HepG2 (cell line): ENCODE data around the gene EIF4G3. TPM values are rescaled to one million over a fixed set of nuclear protein-coding genes. Genes with fewer than 3 reads are reported as not detected.

Source experiments
- ATAC-seq: fragments of 200-7000 bp; cut with Tn5 transposase; 3 replicates; pipeline ENCODE4 v1.9.1; 2020; ENCODE audit warnings: mild to moderate bottlenecking, moderate library complexity
- BruUV-seq: library from RNA; stranded (reverse); fragments of 400-500 nt; replicated peaks from 2 replicates; lab custom pipeline; 2021; lab: Mats Ljungman, UMichigan
- CTCF ChIA-PET: fragments of 300-600 bp; formaldehyde crosslinking; extraction: SDS; loops from one replicate; lab custom pipeline; 2021; ENCODE audit warnings: low total read pairs, inconsistent platforms, low intra/inter-chr PET ratio; lab: Yijun Ruan, JAX
- POLR2A ChIA-PET: fragments of 350-600 bp; sonication (Branson Sonifier 250); formaldehyde crosslinking; loops from one replicate; lab custom pipeline; 2020; ENCODE audit warnings: antibody characterized with exemption, inconsistent platforms; lab: Yijun Ruan, JAX
- DNase-seq: peaks from one replicate; pipeline ENCODE4 v3.0.0-alpha.2; 2015; ENCODE audit warnings: low spot score
- FAIRE-seq: peaks from 3 replicates; lab custom pipeline; 2011; peaks lifted over from hg19 to GRCh38; lab: Jason Lieb, UNC
- H2AFZ ChIP-seq: one replicate; pipeline ENCODE4 v1.6.1; 2011; ENCODE audit warnings: low read length, inconsistent platforms
- H3K27ac ChIP-seq: fragments of 300-600 bp; 3 replicates; pipeline ENCODE4 v1.8.0; 2011; ENCODE audit warnings: mixed run types, mild to moderate bottlenecking, mixed read lengths, low read length, inconsistent platforms; ENCODE audit not compliant: insufficient read depth; ENCODE audit errors: extremely low read length
- H3K27me3 ChIP-seq, 2 experiments: fragments of 200-600 bp in 1 of 2; 2 replicates in 1 of 2; 3 replicates in 1 of 2; pipeline versions ENCODE4 v1.6.0 to v1.8.0; 2011; ENCODE audit warnings: low read length in 2 of 2, mild to moderate bottlenecking in 2 of 2, moderate library complexity in 2 of 2, inconsistent platforms in 1 of 2; ENCODE audit not compliant: insufficient read depth in 2 of 2, control insufficient read depth in 1 of 2
- H3K36me3 ChIP-seq, 2 experiments: fragments of 200-600 bp in 1 of 2; replicated peaks in 1 of 2; 2 replicates in 1 of 2; 3 replicates in 1 of 2; pipeline versions ENCODE4 v1.5.1 to v1.8.0; 2011; ENCODE audit warnings: low read length in 2 of 2, inconsistent platforms in 1 of 2; ENCODE audit not compliant: insufficient read depth in 2 of 2, control insufficient read depth in 1 of 2
- H3K4me1 ChIP-seq: 2 replicates; pipeline ENCODE4 v1.5.1; 2012; ENCODE audit warnings: low read length, inconsistent platforms; ENCODE audit not compliant: insufficient read depth
- H3K4me2 ChIP-seq: 2 replicates; pipeline ENCODE4 v1.6.0; 2011; ENCODE audit warnings: low read depth, low read length, inconsistent platforms
- H3K4me3 ChIP-seq, 3 experiments: fragments of 200-600 bp in 1 of 3; sonication (generic), shearing (Covaris generic) in 1 of 3; replicated peaks in 1 of 3; 2 replicates each; pipeline ENCODE4 v1.5.1; 2011 to 2016; ENCODE audit warnings: low read length in 3 of 3, inconsistent platforms in 2 of 3, low read depth in 2 of 3, mild to moderate bottlenecking in 2 of 3, control low read depth in 1 of 3, mixed read lengths in 1 of 3; ENCODE audit not compliant: insufficient read depth in 1 of 3
- H3K79me2 ChIP-seq: one replicate; pipeline ENCODE4 v1.6.1; 2011; ENCODE audit warnings: low read length, inconsistent platforms; ENCODE audit not compliant: insufficient read depth
- H3K9ac ChIP-seq: 2 replicates; pipeline ENCODE4 v1.6.0; 2011; ENCODE audit warnings: mild to moderate bottlenecking, low read depth, low read length, inconsistent platforms; ENCODE audit not compliant: insufficient read depth
- H3K9me3 ChIP-seq: 2 replicates; pipeline ENCODE4 v1.5.1; 2012; ENCODE audit warnings: mild to moderate bottlenecking, low read length
- H4K20me1 ChIP-seq: 2 replicates; pipeline ENCODE4 v1.6.0; 2011; ENCODE audit warnings: inconsistent platforms, mild to moderate bottlenecking, low read length, moderate library complexity; ENCODE audit not compliant: insufficient read depth
- CBX5 ChIP-seq: sonication (generic); formaldehyde crosslinking; IDR thresholded peaks from 2 replicates; pipeline ENCODE4 v1.4.0; 2020; ENCODE audit warnings: missing genetic modification reagents, borderline replicate concordance
- CEBPB ChIP-seq: IDR thresholded peaks from 2 replicates; pipeline ENCODE4 v1.6.1; 2011; ENCODE audit warnings: low read depth, low read length, improper control_type of control experiment, borderline replicate concordance
- CEBPG ChIP-seq: IDR thresholded peaks from 2 replicates; pipeline ENCODE4 v1.6.1; 2016
- E2F5 ChIP-seq: sonication (generic); formaldehyde crosslinking; conservative IDR thresholded peaks from 2 replicates; pipeline ENCODE4 v1.4.0; 2020; ENCODE audit warnings: missing genetic modification reagents
- FOXP1 ChIP-seq, 2 experiments: fragments of 450-650 bp in 1 of 2; IDR thresholded peaks; 2 replicates each; pipeline ENCODE4 v1.6.1; 2017 to 2018; ENCODE audit warnings: antibody characterized with exemption in 1 of 2
- ISX ChIP-seq: sonication (generic); formaldehyde crosslinking; conservative IDR thresholded peaks from 2 replicates; pipeline ENCODE4 v1.5.0; 2020; ENCODE audit warnings: missing genetic modification reagents
- JUN ChIP-seq: sonication (generic); formaldehyde crosslinking; IDR thresholded peaks from 2 replicates; pipeline ENCODE4 v1.4.0; 2020; ENCODE audit warnings: mild to moderate bottlenecking, missing genetic modification reagents
- LCORL ChIP-seq, 2 experiments: fragments of 450-650 bp in 1 of 2; sonication (generic) in 1 of 2; formaldehyde crosslinking in 1 of 2; IDR thresholded peaks; 2 replicates each; pipeline versions ENCODE4 v1.5.0 to v1.6.1; 2017 to 2020; ENCODE audit warnings: antibody characterized with exemption in 1 of 2, missing genetic modification reagents in 1 of 2
- PHF5A ChIP-seq: IDR thresholded peaks from one replicate; pipeline ENCODE4 v1.6.1; 2018; ENCODE audit warnings: low read depth, missing genetic modification reagents; ENCODE audit not compliant: unreplicated experiment
- ZBTB1 ChIP-seq: sonication (generic); formaldehyde crosslinking; IDR thresholded peaks from 2 replicates; pipeline ENCODE4 v1.4.0; 2020; ENCODE audit warnings: missing genetic modification reagents, borderline replicate concordance
- ZFP91 ChIP-seq: sonication (generic); formaldehyde crosslinking; IDR thresholded peaks from 2 replicates; pipeline ENCODE4 v1.9.0; 2022; ENCODE audit warnings: missing genetic modification reagents, mild to moderate bottlenecking, borderline replicate concordance
- ZNF20 ChIP-seq: sonication (generic); formaldehyde crosslinking; IDR thresholded peaks from 2 replicates; pipeline ENCODE4 v1.4.0; 2020; ENCODE audit warnings: mild to moderate bottlenecking, moderate library complexity, missing genetic modification reagents
- ZNF446 ChIP-seq: sonication (generic); formaldehyde crosslinking; IDR thresholded peaks from 2 replicates; pipeline ENCODE4 v1.5.0; 2020; ENCODE audit warnings: mild to moderate bottlenecking, missing genetic modification reagents
- ZNF543 ChIP-seq: sonication (generic); formaldehyde crosslinking; IDR thresholded peaks from 2 replicates; pipeline ENCODE4 v1.4.0; 2020; ENCODE audit warnings: mild to moderate bottlenecking, missing genetic modification reagents
- WGBS: methylation state at CpG from one replicate; pipeline ENCODE4 v1.1.6; 2017; ENCODE audit warnings: low lambda C conversion rate; 5-methylcytosine and 5-hydroxymethylcytosine counted together
- in situ Hi-C: cut with HindIII; loops from 2 replicates; pipeline ENCODE4 v1.10.0; 2017; ENCODE audit warnings: low pct_unique_long_range_greater_than_20kb; ENCODE audit not compliant: extremely low pct_ligation_motif_present
- intact Hi-C: fragments of 100-400 bp; cut with micrococcal nuclease; formaldehyde crosslinking; loops from one replicate; pipeline ENCODE4 v1.10.0; 2022; ENCODE audit not compliant: unreplicated experiment
- polyA plus RNA-seq, 8 experiments: library from polyadenylated mRNA; depleted of rRNA in 3 of 8; stranded (reverse) in 7 of 8; unstranded in 1 of 8; fragments of >200 nt; fragmentation: Illumina TruSeq in 4 of 8; extraction: Trizol in 4 of 8; gene quantifications; 2 replicates each; pipeline versions ENCODE4 v1.2.1 to v1.2.3, GENCODE V29; 2011 to 2016; ENCODE audit warnings: low read depth in 4 of 8, missing spikeins in 1 of 8, mixed read lengths in 1 of 8; ENCODE audit not compliant: insufficient read depth in 1 of 8
- total RNA-seq, 5 experiments: library from RNA; depleted of rRNA; stranded (reverse); fragments of >200 nt; fragmentation: Illumina TruSeq; extraction: Trizol; gene quantifications; 2 replicates each; pipeline ENCODE4 v1.2.3, GENCODE V29; 2016; ENCODE audit warnings: low read depth in 1 of 5

EIF4G3 gene
- total and polyA plus RNA-seq, 2 of the 13 experiments (the other 11 are each of a cell fraction or from before 2014, with no cell fraction given) = 22.2 to 27.6 TPM

GRCh38 chr1:20958430-20958829 lies 218.3 kb downstream of the EIF4G3 start (continued):
- TF ChIP-seq ISX (CRISPR knock-in tag) = no peak

- H3K9ac ChIP-seq = no peak overlapping the region
- POLR2A ChIA-PET = no interaction called here
- BruUV-seq = no TSS peak
- WGBS = 100% methylated on average over 1 of the region's 1 CpG
- ATAC-seq (no peak), DNase-seq (no peak)
- no peak overlapping the region for H3K4me2 ChIP-seq
- H3K4me3 ChIP-seq = no peak overlapping the region
- no peak overlapping the region for H3K27ac ChIP-seq
- no peaks in the 10 kb centered on the region for H3K9me3 ChIP-seq
- H3K36me3 ChIP-seq = 0 out of 5 replicates have a peak, but pooled peaks cover 2 to 4% of the 10 kb centered on the region in 2 experiments
- H4K20me1 ChIP-seq = no peaks in the 10 kb centered on the region
- H3K27me3 ChIP-seq = no peaks in the 10 kb centered on the region
- in situ Hi-C loops = no loop called here
- H3K79me2 ChIP-seq = no peaks in the 10 kb centered on the region
- no peak for TF ChIP-seq LCORL (IDR thresholded peaks at IDR 0.05)
- TF ChIP-seq LCORL (CRISPR knock-in tag; IDR thresholded peaks at IDR 0.05) = no peak
- TF ChIP-seq ZFP91 (CRISPR knock-in tag) = no peak
- TF ChIP-seq, all 625 proteins: peak for 0
- intact Hi-C loops = no loop called here
- CTCF ChIA-PET = no interaction called here
- FAIRE-seq = no peak
- H3K4me1 ChIP-seq = no peaks in the 10 kb centered on the region
- H2AFZ ChIP-seq = no peak overlapping the region
These were observed 220.4 kb downstream of the EIF4G3 start for GRCh38 chr1:20956272-20956671.

- TF ChIP-seq ZNF20 = no peak
- TF ChIP-seq CBX5 (CRISPR knock-in tag) = no peak
- TF ChIP-seq E2F5 (CRISPR knock-in tag) = no peak
- no peak for TF ChIP-seq FOXP1 (IDR thresholded peaks at IDR 0.05)
- TF ChIP-seq FOXP1 (CRISPR knock-in tag; IDR thresholded peaks at IDR 0.05) = no peak
- no peak for TF ChIP-seq ZBTB1 (CRISPR knock-in tag)
- TF ChIP-seq CEBPB = peak; percentile 54; the same call in 1 of the 2 replicates
- TF ChIP-seq PHF5A (CRISPR knock-in tag) = no peak
- TF ChIP-seq JUN = no peak
- TF ChIP-seq CEBPG (CRISPR knock-in tag) = 0 out of 2 replicates have a peak, but pooled peaks have one; percentile 35
- TF ChIP-seq ZNF543 = no peak
- TF ChIP-seq ZNF446 (CRISPR knock-in tag) = no peak
- POLR2A ChIA-PET = no interaction called here
- Histone ChIP-seq H2AFZ (no peak overlapping the region), H3K9me3 (no peaks in the 10 kb centered on the region), H4K20me1 (no peaks in the 10 kb centered on the region), H3K9ac (no peak overlapping the region), H3K4me2 (no peak overlapping the region), H3K4me1 (peaks cover 11% of the 10 kb centered on the region), H3K27me3 (no peaks in the 10 kb centered on the region), H3K4me3 (no peak overlapping the region), H3K79me2 (no peaks in the 10 kb centered on the region), H3K27ac (no peak overlapping the region), H3K36me3 (peaks cover 1 to 8% of the 10 kb centered on the region in 2 experiments; a peak in 2 of 5 replicates)
- FAIRE-seq = no peak
- intact Hi-C loops = no loop called here
- BruUV-seq = no TSS peak
- in situ Hi-C loops = no loop called here
- CTCF ChIA-PET = no interaction called here
- no peak for ATAC-seq
- WGBS = 88% methylated on average over 3 of the region's 3 CpGs
- DNase-seq = no peak
These were observed 226.0 kb downstream of the EIF4G3 start for GRCh38 chr1:20950679-20951078.
